HEK293 (cell line): ENCODE measurements around the gene TFAM.

Experiments used
- CTCF ChIA-PET: fragments of 350-600 bp; formaldehyde crosslinking; extraction: SDS; loops from one replicate; lab custom pipeline; 2021; ENCODE audit warnings: antibody characterized with exemption; lab: Yijun Ruan, JAX
- POLR2A ChIA-PET: fragments of 300-600 bp; formaldehyde crosslinking; extraction: SDS; loops from one replicate; lab custom pipeline; 2020; ENCODE audit warnings: antibody characterized with exemption, inconsistent platforms; lab: Yijun Ruan, JAX
- H3K27ac ChIP-seq: fragments of 200-500 bp; sonication (Bioruptor generic); 2 replicates; pipeline ENCODE4 v1.5.1; 2014; ENCODE audit warnings: low read depth, low read length, control low read depth, inconsistent platforms; ENCODE audit errors: extremely low read depth
- H3K36me3 ChIP-seq, 2 experiments: fragments of 200-500 bp in 1 of 2; sonication (Bioruptor generic) in 1 of 2; 1 replicate in 1 of 2; 2 replicates in 1 of 2; pipeline ENCODE4 v1.5.1; 2014 to 2017; ENCODE audit warnings: inconsistent platforms in 2 of 2, low read length in 2 of 2; ENCODE audit not compliant: control insufficient read depth in 2 of 2, insufficient read depth in 1 of 2
- H3K4me1 ChIP-seq: fragments of 200-500 bp; sonication (Bioruptor generic); 2 replicates; pipeline ENCODE4 v1.5.1; 2014; ENCODE audit warnings: mild to moderate bottlenecking, low read length, inconsistent platforms; ENCODE audit not compliant: control insufficient read depth, insufficient read depth
- H3K4me3 ChIP-seq: 2 replicates; pipeline ENCODE4 v1.5.1; 2011; ENCODE audit warnings: low read depth, mild to moderate bottlenecking, control low read depth, low read length, moderate library complexity
- H3K9me3 ChIP-seq: fragments of 200-500 bp; sonication (Bioruptor generic); 2 replicates; pipeline ENCODE4 v1.5.1; 2014; ENCODE audit warnings: low read depth, low read length, inconsistent platforms; ENCODE audit not compliant: control insufficient read depth, insufficient read depth
- GLI4 ChIP-seq: fragments of 450-650 bp; formaldehyde crosslinking; IDR thresholded peaks from 2 replicates; pipeline ENCODE4 v1.5.1; 2016; ENCODE audit warnings: missing biosample characterization, missing genetic modification characterization
- GLIS1 ChIP-seq: fragments of 450-650 bp; formaldehyde crosslinking; IDR thresholded peaks from 2 replicates; pipeline ENCODE4 v1.5.1; 2016; ENCODE audit warnings: missing biosample characterization, missing genetic modification characterization
- IKZF3 ChIP-seq: fragments of 450-650 bp; IDR thresholded peaks from 2 replicates; pipeline ENCODE4 v1.5.0; 2018; ENCODE audit warnings: missing biosample characterization, mild to moderate bottlenecking, missing genetic modification characterization, moderate library complexity
- KLF16 ChIP-seq: fragments of 450-650 bp; formaldehyde crosslinking; IDR thresholded peaks from 2 replicates; pipeline ENCODE4 v1.5.1; 2017; ENCODE audit warnings: missing biosample characterization, missing genetic modification characterization
- PRDM10 ChIP-seq: fragments of 450-650 bp; formaldehyde crosslinking; IDR thresholded peaks from 2 replicates; pipeline ENCODE4 v1.5.1; 2016; ENCODE audit warnings: missing biosample characterization, missing genetic modification characterization
- ZBTB17 ChIP-seq: fragments of 450-650 bp; formaldehyde crosslinking; IDR thresholded peaks from 2 replicates; pipeline ENCODE4 v1.5.1; 2016; ENCODE audit warnings: missing biosample characterization, missing genetic modification characterization
- ZEB2 ChIP-seq: fragments of 450-650 bp; formaldehyde crosslinking; IDR thresholded peaks from 2 replicates; pipeline ENCODE4 v1.5.1; 2016; ENCODE audit warnings: missing biosample characterization, missing genetic modification characterization
- ZIC2 ChIP-seq: fragments of 450-650 bp; formaldehyde crosslinking; IDR thresholded peaks from 2 replicates; pipeline ENCODE4 v1.5.1; 2016; ENCODE audit warnings: missing biosample characterization, missing genetic modification characterization
- ZNF140 ChIP-seq: fragments of 450-650 bp; formaldehyde crosslinking; IDR thresholded peaks from 2 replicates; pipeline ENCODE4 v1.5.1; 2016; ENCODE audit warnings: missing biosample characterization, missing genetic modification characterization
- ZNF16 ChIP-seq: fragments of 450-650 bp; formaldehyde crosslinking; IDR thresholded peaks from 2 replicates; pipeline ENCODE4 v1.5.1; 2016; ENCODE audit warnings: low read depth, missing biosample characterization, missing genetic modification characterization
- ZNF169 ChIP-seq: fragments of 450-650 bp; formaldehyde crosslinking; IDR thresholded peaks from 2 replicates; pipeline ENCODE4 v1.5.1; 2016; ENCODE audit warnings: missing biosample characterization, missing genetic modification characterization
- ZNF239 ChIP-seq: fragments of 450-650 bp; formaldehyde crosslinking; IDR thresholded peaks from 2 replicates; pipeline ENCODE4 v1.5.1; 2016; ENCODE audit warnings: missing biosample characterization, missing genetic modification characterization
- ZNF350 ChIP-seq: fragments of 450-650 bp; formaldehyde crosslinking; IDR thresholded peaks from 2 replicates; pipeline ENCODE4 v1.5.0; 2017; ENCODE audit warnings: missing biosample characterization, mild to moderate bottlenecking, missing genetic modification characterization
- ZNF433 ChIP-seq: fragments of 450-650 bp; formaldehyde crosslinking; IDR thresholded peaks from 2 replicates; pipeline ENCODE4 v1.5.1; 2016; ENCODE audit warnings: missing biosample characterization, missing genetic modification characterization, low read depth
- ZNF518A ChIP-seq: fragments of 450-650 bp; formaldehyde crosslinking; conservative IDR thresholded peaks from 2 replicates; pipeline ENCODE4 v1.5.1; 2016; ENCODE audit warnings: low read depth, missing biosample characterization, missing genetic modification characterization
- ZNF549 ChIP-seq: fragments of 450-650 bp; IDR thresholded peaks from 2 replicates; pipeline ENCODE4 v1.5.1; 2018; ENCODE audit warnings: missing biosample characterization, missing genetic modification characterization, mild to moderate bottlenecking, inconsistent platforms, moderate library complexity
- ZNF561 ChIP-seq: fragments of 450-650 bp; IDR thresholded peaks from 2 replicates; pipeline ENCODE4 v1.5.1; 2018; ENCODE audit warnings: missing biosample characterization, missing genetic modification characterization, borderline replicate concordance
- ZNF629 ChIP-seq: fragments of 450-650 bp; formaldehyde crosslinking; IDR thresholded peaks from 2 replicates; pipeline ENCODE4 v1.5.1; 2017; ENCODE audit warnings: missing biosample characterization, missing genetic modification characterization
- ZNF660 ChIP-seq: fragments of 450-650 bp; IDR thresholded peaks from 2 replicates; pipeline ENCODE4 v1.5.1; 2018; ENCODE audit warnings: missing biosample characterization, mild to moderate bottlenecking, missing genetic modification characterization
- ZNF777 ChIP-seq: fragments of 450-650 bp; formaldehyde crosslinking; IDR thresholded peaks from 2 replicates; pipeline ENCODE4 v1.5.1; 2017; ENCODE audit warnings: missing biosample characterization, missing genetic modification characterization, borderline replicate concordance
- ZNF837 ChIP-seq: fragments of 450-650 bp; formaldehyde crosslinking; IDR thresholded peaks from 2 replicates; pipeline ENCODE4 v1.5.1; 2016; ENCODE audit warnings: missing biosample characterization, missing genetic modification characterization

The TFAM gene

DNA sequence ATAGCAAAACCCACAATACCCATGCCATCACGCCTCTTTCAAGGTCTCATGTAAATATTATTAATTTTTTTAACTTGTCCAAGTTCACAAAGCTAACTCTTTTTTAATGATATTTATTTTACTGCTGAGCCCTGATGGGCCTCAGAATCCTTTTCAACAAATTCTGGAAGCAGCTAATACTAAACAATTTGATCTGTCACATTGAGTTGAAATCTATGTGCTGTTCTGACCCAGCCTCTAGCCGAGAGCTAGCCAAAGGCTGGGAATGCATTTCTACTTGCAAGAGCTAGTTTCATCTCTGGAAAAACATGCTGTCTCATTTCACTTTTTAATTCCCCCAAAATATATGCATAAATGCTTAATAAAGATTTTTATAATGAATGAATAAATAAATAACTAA lies 47.9 kb downstream of the TFAM start (continued):
- no peak for TF ChIP-seq GLI4 (tag by site-specific recombination)
- no peak for TF ChIP-seq ZNF350 (tag by site-specific recombination)
- no peak for TF ChIP-seq IKZF3 (tag by site-specific recombination)
- no peak for TF ChIP-seq ZNF777
- TF ChIP-seq ZNF629 (tag by site-specific recombination): no peak
- no peak for TF ChIP-seq ZNF169 (tag by site-specific recombination)
- no peak for TF ChIP-seq ZNF837 (tag by site-specific recombination)
- no peak for TF ChIP-seq ZNF239 (tag by site-specific recombination)
- no peak for TF ChIP-seq ZNF16 (tag by site-specific recombination)
- TF ChIP-seq ZNF549 (tag by site-specific recombination): no peak

DNA sequence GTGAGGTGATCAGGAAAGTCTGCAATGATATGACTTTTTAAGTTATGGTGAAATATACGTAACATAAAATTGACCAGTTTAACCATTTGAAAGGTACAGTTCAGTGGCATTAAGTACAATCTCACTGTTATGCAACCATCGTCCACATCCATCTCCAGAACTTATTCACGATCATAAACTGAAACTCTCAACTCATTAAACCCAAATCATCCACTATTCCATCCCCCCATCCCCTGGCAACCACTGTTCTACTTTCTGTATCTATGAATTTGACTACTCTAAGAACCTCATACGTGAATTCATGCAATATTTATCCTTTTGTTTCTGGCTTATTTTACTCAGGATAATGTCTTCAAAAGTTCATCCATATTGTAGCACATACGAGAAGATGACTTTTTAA lies 48.4 kb downstream of the TFAM start:
- ChIA-PET POLR2A (no interaction called here), CTCF (interaction anchor here (0.5 to 1.2 kb wide), 2 partner anchors 19 to 57 kb away, joined by 6 read pairs; no protein-coding TSS in a partner anchor)
- Histone ChIP-seq H3K4me1 (peaks cover 12% of the 10 kb centered on the region), H3K4me3 (no peak overlapping the region), H3K9me3 (no peaks in the 10 kb centered on the region)
- TF ChIP-seq KLF16 (tag by site-specific recombination): no peak
- TF ChIP-seq, all 188 proteins: peak for 0
- H3K27ac ChIP-seq: no peak overlapping the region
- no peaks in the 10 kb centered on the region for H3K36me3 ChIP-seq

DNA sequence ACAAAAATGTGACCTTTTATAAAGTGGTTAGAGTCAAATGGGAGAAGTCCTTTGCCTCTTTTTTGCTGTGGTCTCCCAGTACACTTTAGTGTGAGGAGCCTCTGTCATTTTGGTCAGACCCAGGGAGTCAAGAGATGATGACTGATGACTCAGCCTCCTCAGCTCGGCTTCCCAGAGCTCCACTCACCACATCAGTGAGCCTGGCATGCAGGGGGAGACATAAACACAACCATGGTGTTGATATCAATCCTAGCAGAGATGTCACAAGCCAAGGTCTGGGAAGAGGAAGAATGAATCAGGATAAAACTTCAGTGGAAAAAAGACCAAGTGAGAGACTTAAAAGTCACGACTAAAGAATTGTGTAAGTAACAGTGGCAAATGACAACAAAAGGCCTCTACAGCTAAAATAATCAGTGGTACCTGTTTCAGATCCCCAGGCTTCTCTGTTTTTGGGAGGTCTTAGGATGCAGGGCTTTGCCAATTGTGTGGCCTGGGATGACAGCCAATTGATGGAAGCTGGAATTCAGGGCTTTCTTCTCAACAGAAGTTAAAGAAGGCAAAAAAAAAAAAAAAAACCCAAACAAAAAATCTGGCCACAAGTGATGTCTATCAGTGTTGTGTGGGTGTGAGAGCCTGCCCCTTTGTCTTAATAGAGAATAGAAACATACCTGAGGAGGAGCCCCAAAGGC lies 50.2 kb downstream of the TFAM start:
- no peaks in the 10 kb centered on the region for H3K9me3 ChIP-seq
- peaks cover 12% of the 10 kb centered on the region for H3K4me1 ChIP-seq
- CTCF ChIA-PET: interaction anchor here (0.7 to 1.8 kb wide), 7 partner anchors 9 to 205 kb away, joined by 3 to 10 read pairs (median 5); no protein-coding TSS in a partner anchor
- H3K36me3 ChIP-seq: no peaks in the 10 kb centered on the region
- no peak overlapping the region for H3K4me3 ChIP-seq
- TF ChIP-seq ZNF140 (tag by site-specific recombination): no peak
- 0 out of 2 replicates have a peak, but pooled peaks have one; percentile 20 for TF ChIP-seq ZEB2 (tag by site-specific recombination)
- TF ChIP-seq ZBTB17: peak; percentile 74
- 0 out of 2 replicates have a peak, but pooled peaks have one; percentile 11 for TF ChIP-seq ZIC2 (tag by site-specific recombination)
- no peak for TF ChIP-seq ZNF433
- TF ChIP-seq ZNF350 (tag by site-specific recombination): no peak
- TF ChIP-seq ZNF660 (tag by site-specific recombination): peak; percentile 59; the same call in 1 of the 2 replicates
- TF ChIP-seq GLIS1 (tag by site-specific recombination): peak; percentile 39; the same call in 1 of the 2 replicates
- TF ChIP-seq ZNF518A (tag by site-specific recombination): peak; percentile 23; the same call in 1 of the 2 replicates
- 0 out of 2 replicates have a peak, but pooled peaks have one; percentile 30 for TF ChIP-seq ZNF561 (tag by site-specific recombination)
- peak; percentile 37; the same call in 1 of the 2 replicates for TF ChIP-seq PRDM10 (tag by site-specific recombination)
- POLR2A ChIA-PET: interaction anchor here (0.8 to 1.0 kb wide), 2 partner anchors 23 to 78 kb away, joined by 3 to 4 read pairs; no protein-coding TSS in a partner anchor
- no peak overlapping the region for H3K27ac ChIP-seq
